ENCODE measurements around the gene UBASH3B. TPM values are rescaled to one million over a fixed set of nuclear protein-coding genes. Genes with fewer than 3 reads are reported as not detected.

The UBASH3B gene
- total RNA-seq, 1 experiment from 2014 or later, result 8.0 TPM

- no peak overlapping the region for H2BK120ac ChIP-seq (ENCODE audit: low read depth, low read length, poor library complexity, severe bottlenecking)
- no peaks in the 10 kb centered on the region for H3K79me1 ChIP-seq (ENCODE audit: insufficient read depth, low read depth, low read length, poor library complexity, severe bottlenecking)
- H4K20me1 ChIP-seq (ENCODE audit: control insufficient read depth, insufficient read depth, insufficient read length), result peaks cover 2% of the 10 kb centered on the region
- H3K27me3 ChIP-seq (ENCODE audit: insufficient read depth, low read length), result no peaks in the 10 kb centered on the region
- H3K27ac Mint-ChIP-seq, result no peak overlapping the region; a peak in 1 of 7 replicates
- H3K56ac ChIP-seq (ENCODE audit: insufficient read length, low read depth, low read length), result no peak overlapping the region
- H3K4me1 ChIP-seq (ENCODE audit: insufficient read depth, low read length), result no peaks in the 10 kb centered on the region
- no peak overlapping the region for H3K9ac ChIP-seq (ENCODE audit: extremely low read depth, insufficient read length, low read length)
- no peak for DNase-seq
- no peak overlapping the region for H4K5ac ChIP-seq (ENCODE audit: insufficient read length, low read depth, low read length)
- no peak overlapping the region for H3K4me2 ChIP-seq (ENCODE audit: insufficient read depth, insufficient read length, low read length)
- H3K79me2 ChIP-seq (ENCODE audit: insufficient read depth, low read length), result no peaks in the 10 kb centered on the region
- H2BK5ac ChIP-seq (ENCODE audit: insufficient read length, low read length), result no peak overlapping the region
- no peak overlapping the region for H3K4ac ChIP-seq (ENCODE audit: low read depth, low read length)
- no peak overlapping the region for H4K8ac ChIP-seq (replicated peaks; ENCODE audit: insufficient read length, low read depth, low read length)
- no peak for TF ChIP-seq CTCF (conservative IDR thresholded peaks at IDR 0.05)
- no CpG with 5 or more reads among the region's 3 CpGs for WGBS (ENCODE audit: extremely low coverage, insufficient read length, low lambda C conversion rate)
- H3K4me3 Mint-ChIP-seq, result no peak overlapping the region
- H3K9me3 Mint-ChIP-seq, result no peaks in the 10 kb centered on the region
- no peak overlapping the region for H2BK15ac ChIP-seq (ENCODE audit: low read depth, low read length)
- H3K14ac ChIP-seq (ENCODE audit: insufficient read depth, low read length), result no peak overlapping the region
- H2BK12ac ChIP-seq (ENCODE audit: insufficient read length, low read depth, low read length), result no peak overlapping the region
- H2AK5ac ChIP-seq (ENCODE audit: insufficient read length, low read length), result no peak overlapping the region
- no peak overlapping the region for H2AFZ ChIP-seq (ENCODE audit: low read length)
- H3K23ac ChIP-seq (ENCODE audit: insufficient read length, low read depth, low read length), result no peak overlapping the region
- no peak overlapping the region for H3K18ac ChIP-seq (ENCODE audit: insufficient read length, low read depth, low read length)
- no peaks in the 10 kb centered on the region for H3K36me3 Mint-ChIP-seq (ENCODE audit: insufficient read depth in 1 of 3, low read depth in 3 of 3)
- no peak overlapping the region for H3K27ac ChIP-seq (ENCODE audit: insufficient read length, low read depth, low read length)
- H3K27me3 Mint-ChIP-seq (ENCODE audit: low read depth), result no peaks in the 10 kb centered on the region
- H2BK20ac ChIP-seq (ENCODE audit: low read depth, low read length, poor library complexity, severe bottlenecking), result no peak overlapping the region
- H3K4me1 Mint-ChIP-seq, result peaks cover 3 to 9% of the 10 kb centered on the region in 2 experiments; a peak in 3 of 4 replicates
- no peaks in the 10 kb centered on the region for H3K23me2 ChIP-seq (ENCODE audit: insufficient read length, low read depth, low read length, poor library complexity, severe bottlenecking)
- no peak overlapping the region for H3T11ph ChIP-seq (ENCODE audit: low read length)
- no peak overlapping the region for H4K91ac ChIP-seq (ENCODE audit: insufficient read length, low read depth, low read length)
- H3K9me3 ChIP-seq (ENCODE audit: control insufficient read depth, low read depth, low read length), result no peaks in the 10 kb centered on the region
Measured at GRCh38 chr11:122754028-122754427, 98.5 kb downstream of the UBASH3B start.
